ENCODE data around the gene MORN5.

GRCh38 chr9:122236681-122237080 lies 77.0 kb downstream of the MORN5 start:
- TF ChIP-seq CTCF (IDR thresholded peaks at IDR 0.05) (no peak), POLR2AphosphoS5 (IDR thresholded peaks at IDR 0.05; ENCODE audit: low read depth, low read length) (no peak), REST (IDR thresholded peaks at IDR 0.05; ENCODE audit: insufficient read depth in 1 of 2, low read depth in 2 of 2, low read length in 1 of 2) (no peak), SIN3A (IDR thresholded peaks at IDR 0.05; ENCODE audit: borderline replicate concordance, insufficient read depth, low read depth, low read length) (no peak), TCF7L2 (IDR thresholded peaks at IDR 0.05; ENCODE audit: low read depth, low read length) (no peak)

All from Panc1 (cell line).